Measurements from ENCODE around the gene PIGK. TPM values are rescaled to one million over a fixed set of nuclear protein-coding genes. Genes with fewer than 3 reads are reported as not detected.
"Not testable (repeated sequence)": the region's sequence is repeated elsewhere in the genome, so short reads cannot be mapped to it uniquely, and the experiment has no call there.

The PIGK gene
- total RNA-seq, 1 donor from 2014 or later: 15.3 TPM

GRCh38 chr1:77222496-77222895 lies 3.3 kb upstream of the PIGK start:
- peaks cover 6% of the 10 kb centered on the region for H3K36me3 Mint-ChIP-seq (ENCODE audit: unreplicated experiment)
- no peak overlapping the region for H3K27ac Mint-ChIP-seq (ENCODE audit: unreplicated experiment)
- peaks cover 2% of the 10 kb centered on the region for H3K4me1 Mint-ChIP-seq (ENCODE audit: low read depth, unreplicated experiment)
- H3K9me3 Mint-ChIP-seq (ENCODE audit: unreplicated experiment): peaks cover 4% of the 10 kb centered on the region
- no peak overlapping the region for H3K4me3 Mint-ChIP-seq (ENCODE audit: unreplicated experiment)
- DNase-seq: no peak
- TF ChIP-seq CTCF (IDR thresholded peaks at IDR 0.05; ENCODE audit: partially characterized antibody, unreplicated experiment): no peak
- H3K27me3 Mint-ChIP-seq (ENCODE audit: unreplicated experiment): no peaks in the 10 kb centered on the region

GRCh38 chr1:77220687-77221463 lies 1.6 kb upstream of the PIGK start:
- Mint-ChIP-seq H3K27ac (ENCODE audit: unreplicated experiment) (no peak overlapping the region), H3K36me3 (ENCODE audit: unreplicated experiment) (peaks cover 6% of the 10 kb centered on the region), H3K27me3 (ENCODE audit: unreplicated experiment) (no peaks in the 10 kb centered on the region), H3K4me1 (ENCODE audit: low read depth, unreplicated experiment) (peaks cover 2% of the 10 kb centered on the region), H3K9me3 (ENCODE audit: unreplicated experiment) (peaks cover 4% of the 10 kb centered on the region), H3K4me3 (ENCODE audit: unreplicated experiment) (peak overlapping the region; percentile 37)
- DNase-seq: no peak
- no peak for TF ChIP-seq CTCF (IDR thresholded peaks at IDR 0.05; ENCODE audit: partially characterized antibody, unreplicated experiment)

- no peak for DNase-seq
- TF ChIP-seq CTCF (IDR thresholded peaks at IDR 0.05; ENCODE audit: partially characterized antibody, unreplicated experiment): no peak
- Mint-ChIP-seq H3K4me1 (ENCODE audit: low read depth, unreplicated experiment) (peaks cover 2% of the 10 kb centered on the region), H3K4me3 (ENCODE audit: unreplicated experiment) (peak overlapping the region; percentile 97), H3K27me3 (ENCODE audit: unreplicated experiment) (no peaks in the 10 kb centered on the region), H3K36me3 (ENCODE audit: unreplicated experiment) (peaks cover 6% of the 10 kb centered on the region), H3K9me3 (ENCODE audit: unreplicated experiment) (peaks cover 4% of the 10 kb centered on the region), H3K27ac (ENCODE audit: unreplicated experiment) (peak overlapping the region; percentile 92)
Measured at GRCh38 chr1:77218477-77219165, 609 bp downstream of the PIGK start.

GRCh38 chr1:77204043-77204442 lies 15.2 kb downstream of the PIGK start:
- H3K4me1 Mint-ChIP-seq (ENCODE audit: low read depth, unreplicated experiment); H3K27ac Mint-ChIP-seq (ENCODE audit: unreplicated experiment); H3K36me3 Mint-ChIP-seq (ENCODE audit: unreplicated experiment); DNase-seq; H3K27me3 Mint-ChIP-seq (ENCODE audit: unreplicated experiment); H3K9me3 Mint-ChIP-seq (ENCODE audit: unreplicated experiment); H3K4me3 Mint-ChIP-seq (ENCODE audit: unreplicated experiment): not testable (repeated sequence)

GRCh38 chr1:77202751-77203150 lies 16.5 kb downstream of the PIGK start:
- H3K4me1 Mint-ChIP-seq (ENCODE audit: low read depth, unreplicated experiment): no peaks in the 10 kb centered on the region
- no peaks in the 10 kb centered on the region for H3K9me3 Mint-ChIP-seq (ENCODE audit: unreplicated experiment)
- no peak for TF ChIP-seq CTCF (IDR thresholded peaks at IDR 0.05; ENCODE audit: partially characterized antibody, unreplicated experiment)
- no peak overlapping the region for H3K27ac Mint-ChIP-seq (ENCODE audit: unreplicated experiment)
- no peak overlapping the region for H3K4me3 Mint-ChIP-seq (ENCODE audit: unreplicated experiment)
- H3K36me3 Mint-ChIP-seq (ENCODE audit: unreplicated experiment): peaks cover 7% of the 10 kb centered on the region
- no peaks in the 10 kb centered on the region for H3K27me3 Mint-ChIP-seq (ENCODE audit: unreplicated experiment)
- no peak for DNase-seq
